Measurements from ENCODE around the gene TMEM144. TPM values are rescaled to one million over a fixed set of nuclear protein-coding genes. Genes with fewer than 3 reads are reported as not detected.
A peak's percentile ranks its signal among the peaks of the same experiment; 100 is the strongest.

The TMEM144 gene
- total RNA-seq, 4 donors from 2014 or later: 3.4 to 12.8 (median 9.5) TPM

DNA sequence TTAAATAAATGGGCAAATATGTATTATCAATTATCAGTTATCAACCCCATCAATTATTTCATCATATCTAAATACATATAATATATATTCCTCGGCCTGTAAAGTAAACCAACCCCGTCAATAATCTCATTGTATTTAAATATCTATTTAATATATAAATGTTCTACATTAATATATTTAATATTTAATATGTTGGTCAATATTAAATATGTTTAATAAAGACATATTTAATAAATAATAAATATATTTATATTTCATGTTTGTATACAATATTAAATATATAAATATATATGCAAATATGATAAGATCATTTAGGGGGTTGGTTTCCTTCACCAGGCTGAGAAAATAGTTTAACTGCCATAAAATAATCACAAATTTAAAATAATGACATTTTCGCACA is 6.4 kb upstream of the TMEM144 start:
- Histone ChIP-seq H3K27me3 (no peaks in the 10 kb centered on the region), H3K4me1 (no peaks in the 10 kb centered on the region), H3K36me3 (no peaks in the 10 kb centered on the region), H3K27ac (no peak overlapping the region), H3K4me3 (no peak overlapping the region), H3K9me3 (no peaks in the 10 kb centered on the region)
- TF ChIP-seq POLR2A (IDR thresholded peaks at IDR 0.05): no peak
- TF ChIP-seq, protein P1, sequence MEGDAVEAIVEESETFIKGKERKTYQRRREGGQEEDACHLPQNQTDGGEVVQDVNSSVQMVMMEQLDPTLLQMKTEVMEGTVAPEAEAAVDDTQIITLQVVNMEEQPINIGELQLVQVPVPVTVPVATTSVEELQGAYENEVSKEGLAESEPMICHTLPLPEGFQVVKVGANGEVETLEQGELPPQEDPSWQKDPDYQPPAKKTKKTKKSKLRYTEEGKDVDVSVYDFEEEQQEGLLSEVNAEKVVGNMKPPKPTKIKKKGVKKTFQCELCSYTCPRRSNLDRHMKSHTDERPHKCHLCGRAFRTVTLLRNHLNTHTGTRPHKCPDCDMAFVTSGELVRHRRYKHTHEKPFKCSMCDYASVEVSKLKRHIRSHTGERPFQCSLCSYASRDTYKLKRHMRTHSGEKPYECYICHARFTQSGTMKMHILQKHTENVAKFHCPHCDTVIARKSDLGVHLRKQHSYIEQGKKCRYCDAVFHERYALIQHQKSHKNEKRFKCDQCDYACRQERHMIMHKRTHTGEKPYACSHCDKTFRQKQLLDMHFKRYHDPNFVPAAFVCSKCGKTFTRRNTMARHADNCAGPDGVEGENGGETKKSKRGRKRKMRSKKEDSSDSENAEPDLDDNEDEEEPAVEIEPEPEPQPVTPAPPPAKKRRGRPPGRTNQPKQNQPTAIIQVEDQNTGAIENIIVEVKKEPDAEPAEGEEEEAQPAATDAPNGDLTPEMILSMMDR (IDR thresholded peaks at IDR 0.05): no peak
- 88 to 94% methylated on average over 3 of the region's 3 CpGs for WGBS, 2 donors
- intact Hi-C loops (cut with DNase I): no loop called here
- DNase-seq: no peak

- H3K4me1 ChIP-seq: peaks cover 0 to 23% (median 6%) of the 10 kb centered on the region in 3 donors
- TF ChIP-seq, protein P1 (IDR thresholded peaks at IDR 0.05): no peak
- TF ChIP-seq POLR2A (IDR thresholded peaks at IDR 0.05): no peak
- 58 to 86% methylated on average over 5 of the region's 5 CpGs for WGBS, 2 donors
- no peaks in the 10 kb centered on the region for H3K27me3 ChIP-seq
- DNase-seq: no peak
- intact Hi-C loops (cut with DNase I): no loop called here
- no peaks in the 10 kb centered on the region for H3K36me3 ChIP-seq
- no peak overlapping the region for H3K4me3 ChIP-seq
- peak overlapping the region; percentile 87 to 95 (median 90) for H3K27ac ChIP-seq
- no peaks in the 10 kb centered on the region for H3K9me3 ChIP-seq
Measured at GRCh38 chr4:158208963-158209640, 1.2 kb upstream of the TMEM144 start.

GRCh38 chr4:158211222-158211621 is 936 bp downstream of the TMEM144 start:
- TF ChIP-seq, protein P1 (IDR thresholded peaks at IDR 0.05): no peak
- TF ChIP-seq POLR2A (IDR thresholded peaks at IDR 0.05): no peak
- 25 to 48% methylated on average over 3 of the region's 3 CpGs for WGBS, 2 donors
- H3K27ac ChIP-seq: peak overlapping the region in 2 of 4 donors; percentile 89 to 90
- H3K4me3 ChIP-seq: peak overlapping the region in 3 of 4 donors; percentile 45 to 65 (median 47)
- peaks cover 0 to 23% (median 6%) of the 10 kb centered on the region in 3 donors for H3K4me1 ChIP-seq
- intact Hi-C loops (cut with DNase I): no loop called here
- no peaks in the 10 kb centered on the region for H3K36me3 ChIP-seq
- no peak for DNase-seq
- no peaks in the 10 kb centered on the region for H3K9me3 ChIP-seq
- no peaks in the 10 kb centered on the region for H3K27me3 ChIP-seq

DNA sequence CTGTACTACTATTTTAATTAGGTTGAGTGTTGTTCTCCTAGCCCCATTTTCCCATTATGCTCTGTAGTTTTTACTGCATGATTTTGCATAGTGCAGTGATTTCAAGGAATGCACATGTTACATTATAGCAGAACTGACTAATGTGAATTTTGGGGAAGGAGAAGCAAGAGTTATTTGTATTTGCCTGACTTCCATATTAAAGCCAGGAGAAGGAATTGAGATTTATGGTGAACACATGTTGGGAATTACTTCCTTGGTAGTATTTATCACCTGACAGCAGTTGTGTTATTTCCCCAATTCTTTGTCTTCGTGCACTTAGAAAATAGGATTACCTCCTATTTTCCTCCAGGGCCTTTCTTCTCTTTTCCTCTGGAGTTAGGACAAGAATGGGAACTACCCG is 3.2 kb downstream of the TMEM144 start:
- TF ChIP-seq, protein P1 (IDR thresholded peaks at IDR 0.05): no peak
- TF ChIP-seq POLR2A (IDR thresholded peaks at IDR 0.05): no peak
- 88 to 93% methylated on average over 2 of the region's 2 CpGs for WGBS, 2 donors
- peaks cover 0 to 30% (median 6%) of the 10 kb centered on the region in 3 donors for H3K4me1 ChIP-seq

GRCh38 chr4:158214856-158215255 is 4.6 kb downstream of the TMEM144 start:
- TF ChIP-seq POLR2A (IDR thresholded peaks at IDR 0.05): no peak
- TF ChIP-seq, protein P1 (IDR thresholded peaks at IDR 0.05): no peak
- no peaks in the 10 kb centered on the region for H3K27me3 ChIP-seq
- intact Hi-C loops (cut with DNase I): no loop called here
- WGBS, 2 donors: 67 to 96% methylated on average over 1 of the region's 1 CpG
- no peak for DNase-seq
- no peak overlapping the region for H3K27ac ChIP-seq
- H3K36me3 ChIP-seq: no peaks in the 10 kb centered on the region
- no peak overlapping the region for H3K4me3 ChIP-seq
- H3K9me3 ChIP-seq: no peaks in the 10 kb centered on the region
- peaks cover 0 to 29% (median 6%) of the 10 kb centered on the region in 3 donors for H3K4me1 ChIP-seq

More for the DNA sequence above, 3.2 kb downstream of the TMEM144 start:
- no peaks in the 10 kb centered on the region for H3K27me3 ChIP-seq
- intact Hi-C loops (cut with DNase I): no loop called here
- no peak overlapping the region for H3K4me3 ChIP-seq
- H3K36me3 ChIP-seq: no peaks in the 10 kb centered on the region
- H3K9me3 ChIP-seq: no peaks in the 10 kb centered on the region
- no peak for DNase-seq
- no peak overlapping the region for H3K27ac ChIP-seq
